ENCODE measurements around the gene IFT27.

Gene IFT27

GRCh38 chr22:36739185-36739584, 36.7 kb downstream of the IFT27 start:
- no peak overlapping the region for H3K4me3 Mint-ChIP-seq
- no peaks in the 10 kb centered on the region for H3K4me1 Mint-ChIP-seq
- peaks cover 62% of the 10 kb centered on the region for H3K27me3 Mint-ChIP-seq (ENCODE audit: low read depth)
- no peak overlapping the region for H3K27ac Mint-ChIP-seq
- no peaks in the 10 kb centered on the region for H3K9me3 Mint-ChIP-seq
- H3K36me3 Mint-ChIP-seq (ENCODE audit: low read depth) = no peaks in the 10 kb centered on the region
- no peak for TF ChIP-seq CTCF (IDR thresholded peaks at IDR 0.05; ENCODE audit: unreplicated experiment in 3 of 3)

DNA sequence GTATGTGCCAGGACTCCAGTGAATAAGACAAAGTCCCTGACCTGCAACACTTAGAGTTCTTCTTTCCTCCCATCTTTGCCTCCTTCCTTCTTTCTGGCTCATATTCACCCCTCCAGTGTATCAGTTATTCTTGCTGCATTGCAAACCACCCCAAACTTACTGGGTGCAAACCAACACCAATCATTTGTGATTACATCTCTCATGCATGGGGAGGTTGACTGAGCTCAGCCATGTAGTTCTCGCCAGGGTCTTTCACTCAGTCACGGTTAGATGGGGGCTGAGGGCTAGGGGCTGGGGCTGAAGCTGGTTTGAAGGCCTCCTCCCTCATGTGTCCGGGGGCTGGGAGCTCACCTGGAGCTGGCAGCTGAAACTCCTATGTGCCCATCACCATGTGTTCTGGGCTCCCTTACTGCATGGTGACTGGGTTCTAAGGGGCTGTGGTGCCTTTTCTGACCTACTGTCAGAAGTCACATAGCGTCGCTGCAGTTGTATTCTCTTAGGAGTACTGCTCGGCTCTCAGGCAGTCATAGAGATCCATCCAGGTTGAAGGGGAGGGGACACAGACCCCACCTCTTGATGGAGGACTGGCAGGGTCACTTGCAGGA, 37.4 kb downstream of the IFT27 start:
- TF ChIP-seq CTCF (IDR thresholded peaks at IDR 0.05; ENCODE audit: unreplicated experiment in 3 of 3) = no peak
- H3K4me1 Mint-ChIP-seq = no peaks in the 10 kb centered on the region
- H3K9me3 Mint-ChIP-seq = no peaks in the 10 kb centered on the region

DNA sequence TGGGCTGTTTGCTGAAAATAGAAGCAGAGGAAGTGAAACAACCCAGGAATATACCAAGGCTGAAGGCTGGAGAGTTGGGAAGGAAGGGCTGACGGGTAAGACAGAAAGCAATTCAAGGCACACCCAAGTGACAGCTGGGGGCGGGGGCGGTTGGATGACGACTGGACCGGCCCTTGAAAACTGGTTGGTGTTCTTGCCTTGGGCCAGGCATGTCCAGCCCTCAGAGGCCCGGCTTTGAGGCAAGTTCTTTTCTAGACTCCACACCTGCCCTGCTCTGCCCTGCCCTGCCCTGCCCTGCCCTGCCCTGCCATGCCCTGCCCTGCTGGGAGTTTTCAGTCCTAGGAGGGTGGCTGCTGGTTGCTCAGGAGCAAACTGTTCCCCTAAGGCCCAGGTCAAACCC, 38.1 kb downstream of the IFT27 start:
- no peak for TF ChIP-seq CTCF (IDR thresholded peaks at IDR 0.05; ENCODE audit: unreplicated experiment in 3 of 3)
- Mint-ChIP-seq H3K27ac (no peak overlapping the region), H3K9me3 (no peaks in the 10 kb centered on the region), H3K4me3 (no peak overlapping the region), H3K27me3 (ENCODE audit: low read depth) (peaks cover 69% of the 10 kb centered on the region), H3K36me3 (ENCODE audit: low read depth) (no peaks in the 10 kb centered on the region), H3K4me1 (no peaks in the 10 kb centered on the region)

More for the DNA sequence above, 37.4 kb downstream of the IFT27 start:
- H3K27ac Mint-ChIP-seq = no peak overlapping the region
- no peak overlapping the region for H3K4me3 Mint-ChIP-seq
- peaks cover 63% of the 10 kb centered on the region for H3K27me3 Mint-ChIP-seq (ENCODE audit: low read depth)
- no peaks in the 10 kb centered on the region for H3K36me3 Mint-ChIP-seq (ENCODE audit: low read depth)

- no peak overlapping the region for H3K4me3 Mint-ChIP-seq
- H3K4me1 Mint-ChIP-seq = no peaks in the 10 kb centered on the region
- H3K36me3 Mint-ChIP-seq (ENCODE audit: low read depth) = no peaks in the 10 kb centered on the region
- H3K27ac Mint-ChIP-seq = no peak overlapping the region
- H3K9me3 Mint-ChIP-seq = no peaks in the 10 kb centered on the region
- no peak for TF ChIP-seq CTCF (IDR thresholded peaks at IDR 0.05; ENCODE audit: unreplicated experiment in 3 of 3)
- peaks cover 74% of the 10 kb centered on the region for H3K27me3 Mint-ChIP-seq (ENCODE audit: low read depth)
These were observed 39.1 kb downstream of the IFT27 start for GRCh38 chr22:36736701-36737320.

DNA sequence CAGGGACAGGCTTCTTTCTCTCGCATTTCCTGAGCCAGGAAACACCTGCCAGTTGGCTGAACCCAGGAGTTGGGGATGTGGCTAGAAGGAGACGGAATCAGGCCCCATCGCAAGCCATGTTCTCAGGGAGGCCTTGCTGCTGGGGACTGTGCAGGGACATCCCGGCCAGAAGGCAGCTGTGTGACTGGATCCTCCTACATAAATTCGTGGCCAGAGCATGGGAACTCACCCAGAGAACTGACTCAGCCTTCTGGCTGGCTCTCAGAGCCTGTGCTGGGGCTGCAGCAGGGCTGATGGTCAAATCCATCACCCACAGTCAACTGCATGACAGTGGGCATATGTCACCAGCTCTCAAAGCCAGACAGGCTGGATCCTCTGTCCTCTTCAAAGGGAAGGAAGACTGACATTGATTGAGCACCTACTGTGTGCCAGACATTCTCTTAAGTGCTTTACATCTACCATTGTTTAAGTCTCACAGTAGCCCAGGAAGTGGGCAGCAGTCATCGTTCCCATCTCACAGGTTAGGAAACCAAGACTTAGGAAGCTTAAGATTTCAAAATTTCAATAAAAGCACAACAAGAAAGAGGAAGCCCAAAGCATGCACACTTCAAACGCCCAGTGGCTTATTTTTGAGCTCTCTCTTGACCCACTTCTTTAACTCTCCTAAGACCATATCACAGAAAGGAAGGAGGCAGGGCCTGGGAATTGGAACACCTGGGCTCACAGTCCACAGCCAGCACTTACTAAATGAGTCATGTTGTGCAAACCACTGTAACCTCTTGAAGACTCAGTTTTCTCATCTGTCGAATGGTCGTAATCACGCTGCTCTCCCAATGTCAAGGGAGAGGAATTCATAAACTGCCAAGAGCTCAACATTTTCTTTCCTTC, 41.5 kb downstream of the IFT27 start:
- no peaks in the 10 kb centered on the region for H3K36me3 Mint-ChIP-seq (ENCODE audit: low read depth)
- no peaks in the 10 kb centered on the region for H3K9me3 Mint-ChIP-seq
- TF ChIP-seq CTCF (IDR thresholded peaks at IDR 0.05; ENCODE audit: unreplicated experiment in 3 of 3) = no peak
- H3K27ac Mint-ChIP-seq = no peak overlapping the region
- peaks cover 63% of the 10 kb centered on the region for H3K27me3 Mint-ChIP-seq (ENCODE audit: low read depth)
- H3K4me3 Mint-ChIP-seq = no peak overlapping the region
- no peaks in the 10 kb centered on the region for H3K4me1 Mint-ChIP-seq
